ENCODE results near the gene NCOA5.

Gene NCOA5

DNA sequence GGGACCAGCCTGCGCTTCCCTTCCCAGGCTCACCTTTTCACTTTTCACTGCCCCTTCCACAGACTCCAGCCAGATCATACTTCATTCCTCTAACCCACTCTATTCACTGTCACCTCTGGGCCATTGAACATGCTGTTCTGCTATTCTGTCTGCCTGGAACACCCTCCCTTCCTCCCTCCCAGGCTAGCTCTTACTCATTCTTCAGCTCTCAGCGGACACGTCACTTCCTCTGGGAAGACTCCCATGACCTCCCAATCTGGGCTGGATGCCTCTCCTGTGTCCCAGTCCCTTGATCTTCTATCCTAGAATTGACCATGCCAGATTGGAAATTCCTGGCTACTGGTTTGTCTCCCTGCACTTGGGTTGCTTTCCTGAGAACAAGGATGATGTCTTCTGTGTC lies 55.7 kb downstream of the NCOA5 start:
- no peak for DNase-seq

- no peak for DNase-seq
Measured at GRCh38 chr20:46031701-46032254, 58.0 kb downstream of the NCOA5 start.

GRCh38 chr20:46031014-46031569 lies 58.7 kb downstream of the NCOA5 start:
- no peak for DNase-seq

DNA sequence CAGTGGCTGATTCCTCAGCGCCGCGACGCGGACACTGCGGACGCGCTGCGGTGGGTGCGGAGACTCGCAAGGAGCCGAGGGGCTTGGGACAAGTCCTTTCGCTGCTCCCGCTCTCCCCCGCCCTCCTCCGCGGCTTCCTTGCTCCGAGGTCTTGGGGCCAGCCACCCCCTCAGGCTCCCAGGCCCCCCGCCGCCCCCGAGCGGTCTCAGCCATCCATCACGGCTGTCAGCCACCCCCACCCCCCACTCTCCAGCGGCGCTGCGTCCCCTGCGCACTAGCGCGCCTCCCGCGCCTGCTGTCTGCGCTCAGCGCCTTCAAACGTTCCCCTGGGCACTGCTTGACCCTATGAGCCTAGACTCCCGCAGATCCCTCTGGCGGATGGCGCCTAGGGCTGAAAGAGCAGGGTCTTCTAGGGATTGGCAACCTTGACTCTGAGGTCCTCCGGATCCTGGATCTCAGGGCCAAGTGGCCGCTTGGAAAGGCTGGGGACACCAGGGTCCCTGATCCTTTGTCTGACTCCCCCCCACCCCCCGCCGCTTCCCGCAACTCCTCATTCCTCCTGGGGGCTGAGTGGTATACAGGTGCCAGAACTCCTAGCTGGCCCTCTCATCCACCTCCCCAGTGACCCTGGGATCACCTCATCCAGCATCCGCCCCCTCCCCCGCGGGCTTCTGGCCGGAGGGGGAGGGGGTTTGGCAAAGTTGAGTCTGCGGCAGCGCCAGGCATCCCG lies 59.3 kb downstream of the NCOA5 start:
- no peak for DNase-seq

DNA sequence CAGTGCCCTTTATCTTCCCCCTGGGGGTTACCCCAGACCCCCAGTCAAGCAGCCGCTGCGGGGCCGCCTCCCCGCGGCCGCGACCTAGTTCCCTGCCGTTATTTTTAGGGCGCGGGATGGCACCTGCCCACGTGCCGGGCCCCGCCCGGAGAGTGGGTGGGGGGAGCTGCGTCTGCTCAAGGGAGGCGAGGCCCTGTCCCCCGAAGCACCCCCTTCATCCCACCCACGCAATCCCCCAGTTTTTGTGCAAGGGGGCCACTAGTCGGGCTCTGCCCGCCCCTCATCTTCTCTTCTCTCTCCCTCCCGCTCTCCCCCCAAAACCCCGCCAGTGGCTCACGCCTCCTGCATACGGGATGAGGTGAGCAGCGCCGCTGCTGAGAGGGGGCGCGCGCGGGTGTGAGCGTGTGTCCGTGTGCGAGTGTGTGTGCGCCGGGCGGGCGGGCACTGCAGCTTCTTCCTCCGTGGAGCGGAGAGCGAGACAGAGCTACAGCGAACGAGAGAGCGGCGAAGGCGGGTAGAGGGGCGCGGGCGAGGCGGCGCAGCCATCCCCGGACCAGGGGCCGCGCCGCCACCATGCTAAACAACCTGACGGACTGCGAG lies 60.9 kb downstream of the NCOA5 start, which contains the start of gene SLC12A5:
Gene SLC12A5, plus strand, starts transcription at position 444 of the 600 bp plus-strand sequence. Its CDS starts 130 bp downstream, at position 574.
- DNase-seq = no peak

DNA sequence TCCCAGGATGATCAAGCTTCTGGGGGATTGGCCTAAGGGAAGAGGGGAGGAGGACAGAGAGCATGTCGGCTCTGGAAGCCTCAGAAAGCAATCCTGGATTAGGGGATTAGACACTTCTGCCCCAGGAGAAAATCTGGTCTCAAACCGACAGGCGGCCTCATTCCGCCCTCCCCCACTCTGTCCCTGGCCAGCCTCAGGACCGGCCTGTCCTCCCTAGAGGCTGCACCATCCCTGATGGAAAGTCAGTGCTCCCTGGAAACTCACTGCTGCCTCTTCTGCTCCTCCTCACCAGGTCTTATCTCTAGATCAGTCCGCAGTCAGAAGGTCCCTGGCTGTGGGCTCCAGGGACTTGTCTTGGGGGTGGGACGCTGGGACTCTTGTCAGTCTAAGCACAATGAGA lies 61.7 kb downstream of the NCOA5 start:
- no peak for DNase-seq

DNA sequence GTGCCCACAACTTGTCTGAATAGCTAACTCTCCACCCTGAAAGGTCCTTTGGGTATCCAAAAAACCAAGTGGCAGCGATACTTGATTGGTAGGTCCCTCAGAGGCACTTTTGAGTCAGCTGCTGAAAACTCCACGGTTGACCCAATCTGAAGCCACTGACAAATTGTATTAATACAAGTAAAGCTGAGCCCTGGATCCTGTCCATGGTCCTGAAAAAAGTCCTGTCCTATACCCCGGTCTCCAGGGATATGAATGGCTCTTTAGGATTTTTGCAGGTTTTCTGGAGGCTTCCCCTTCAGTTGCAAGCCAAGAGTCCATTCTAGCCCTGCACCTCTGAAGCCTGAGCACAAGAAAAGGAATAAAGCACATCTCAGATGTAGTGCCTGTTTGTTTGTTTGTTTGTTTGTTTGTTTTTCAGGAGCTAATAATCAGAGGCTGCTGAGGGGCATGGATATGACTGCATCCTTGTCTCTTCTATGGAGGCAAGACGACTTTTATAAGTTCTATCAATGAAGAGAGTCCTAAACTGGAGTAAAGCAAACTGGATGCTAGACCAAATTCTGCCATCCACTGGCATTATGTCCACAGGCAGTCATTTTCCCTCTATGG lies 62.4 kb downstream of the NCOA5 start:
- peak; percentile 44 for DNase-seq

GRCh38 chr20:46025376-46025783 lies 64.4 kb downstream of the NCOA5 start:
- no peak for DNase-seq

DNA sequence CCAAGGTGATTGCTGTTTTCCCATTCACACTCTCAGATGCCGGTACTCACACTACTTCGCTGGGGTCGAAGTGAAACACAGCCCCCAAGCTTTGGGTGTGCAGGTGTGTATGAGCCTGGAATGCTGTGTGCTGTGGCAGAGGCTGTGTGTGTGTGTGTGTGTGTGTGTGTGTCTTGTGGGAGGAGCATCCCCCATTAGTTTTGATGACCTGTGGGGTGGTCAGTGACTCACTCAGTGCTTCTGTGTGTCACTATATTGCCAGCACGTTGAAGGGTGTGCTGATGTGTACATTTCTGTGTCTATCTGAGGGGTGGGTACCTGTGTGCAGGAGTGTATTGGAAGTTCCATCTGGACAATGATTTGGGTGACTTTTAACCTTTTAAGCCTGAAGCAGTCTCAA lies 65.8 kb downstream of the NCOA5 start:
- DNase-seq = no peak

GRCh38 chr20:46023148-46023484 lies 66.6 kb downstream of the NCOA5 start:
- no peak for DNase-seq

- DNase-seq = peak; percentile 84
Measured at GRCh38 chr20:46022411-46023147, 67.2 kb downstream of the NCOA5 start.

DNA sequence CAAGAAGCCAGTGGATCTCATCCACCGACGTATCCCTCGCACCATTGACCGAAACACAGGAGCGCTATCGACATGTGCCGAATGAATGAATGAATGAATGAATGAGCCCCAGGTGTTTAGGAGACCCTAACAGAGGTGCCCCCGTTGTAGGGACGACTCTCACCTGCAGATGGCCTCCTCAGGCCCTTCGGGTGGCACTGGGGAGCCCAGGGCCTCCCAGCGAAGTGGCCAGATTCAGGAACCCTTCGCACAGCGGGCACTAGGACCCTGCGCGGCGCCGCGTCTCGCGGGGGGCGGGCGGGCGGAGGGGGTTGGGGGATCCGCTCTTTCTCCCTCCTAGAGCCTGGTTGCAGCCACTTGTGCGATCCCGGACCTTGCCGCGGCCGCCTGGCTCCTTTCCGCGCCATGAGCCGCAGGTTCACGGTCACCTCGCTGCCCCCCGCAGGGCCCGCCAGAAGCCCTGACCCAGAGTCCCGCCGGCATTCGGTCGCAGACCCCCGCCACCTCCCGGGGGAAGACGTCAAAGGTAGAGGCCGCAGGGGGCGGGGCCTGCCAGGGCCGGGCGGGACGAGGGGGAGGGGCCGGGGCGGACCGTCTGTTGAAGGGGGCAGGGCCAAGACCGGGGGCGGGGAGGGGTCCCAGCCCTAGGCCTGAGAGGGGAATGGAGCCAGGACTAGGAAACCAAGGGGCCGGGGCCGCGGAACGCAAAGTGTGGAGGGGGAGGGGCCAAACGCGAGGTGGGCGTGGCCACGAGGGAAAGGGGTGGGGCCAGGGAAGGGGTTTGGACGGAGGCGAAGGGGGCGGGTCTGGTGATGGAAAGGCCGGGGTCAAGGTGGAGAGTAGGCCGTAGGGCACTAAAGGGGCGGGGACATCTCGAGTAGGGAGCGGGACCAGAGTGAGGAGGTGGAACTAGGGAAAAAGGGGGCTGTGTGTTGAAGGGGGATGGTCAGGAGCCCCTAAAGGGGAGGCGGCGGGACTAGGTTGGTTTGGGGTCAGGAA lies 68.1 kb downstream of the NCOA5 start:
- peak; percentile 68 for DNase-seq

GRCh38 chr20:46020555-46020954 lies 69.2 kb downstream of the NCOA5 start:
- no peak for DNase-seq

DNA sequence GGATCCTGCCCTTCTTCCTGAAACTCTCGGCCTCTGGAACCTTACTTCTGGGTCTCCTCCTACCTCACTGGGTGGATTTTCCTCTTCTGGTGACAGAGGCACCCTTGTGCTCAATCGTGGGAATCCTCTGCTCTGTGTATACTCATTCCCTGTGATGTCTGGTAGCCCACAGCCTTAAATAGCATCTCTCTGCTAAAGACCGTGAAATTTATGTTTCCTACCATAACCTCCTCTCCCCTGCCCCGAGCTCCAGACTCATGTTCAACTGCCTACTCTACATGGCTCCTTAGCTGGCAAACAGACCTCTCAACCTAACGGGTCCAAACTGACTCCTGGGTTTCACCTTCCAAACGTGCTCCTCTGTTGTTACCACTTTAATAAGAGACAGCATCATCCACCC lies 71.2 kb downstream of the NCOA5 start:
- no peak for DNase-seq

GRCh38 chr20:46018112-46018511 lies 71.7 kb downstream of the NCOA5 start:
- DNase-seq = no peak

- no peak for DNase-seq
Measured at GRCh38 chr20:46017272-46017671, 72.5 kb downstream of the NCOA5 start.

GRCh38 chr20:46014517-46015396 lies 75.0 kb downstream of the NCOA5 start:
- DNase-seq = no peak

DNA sequence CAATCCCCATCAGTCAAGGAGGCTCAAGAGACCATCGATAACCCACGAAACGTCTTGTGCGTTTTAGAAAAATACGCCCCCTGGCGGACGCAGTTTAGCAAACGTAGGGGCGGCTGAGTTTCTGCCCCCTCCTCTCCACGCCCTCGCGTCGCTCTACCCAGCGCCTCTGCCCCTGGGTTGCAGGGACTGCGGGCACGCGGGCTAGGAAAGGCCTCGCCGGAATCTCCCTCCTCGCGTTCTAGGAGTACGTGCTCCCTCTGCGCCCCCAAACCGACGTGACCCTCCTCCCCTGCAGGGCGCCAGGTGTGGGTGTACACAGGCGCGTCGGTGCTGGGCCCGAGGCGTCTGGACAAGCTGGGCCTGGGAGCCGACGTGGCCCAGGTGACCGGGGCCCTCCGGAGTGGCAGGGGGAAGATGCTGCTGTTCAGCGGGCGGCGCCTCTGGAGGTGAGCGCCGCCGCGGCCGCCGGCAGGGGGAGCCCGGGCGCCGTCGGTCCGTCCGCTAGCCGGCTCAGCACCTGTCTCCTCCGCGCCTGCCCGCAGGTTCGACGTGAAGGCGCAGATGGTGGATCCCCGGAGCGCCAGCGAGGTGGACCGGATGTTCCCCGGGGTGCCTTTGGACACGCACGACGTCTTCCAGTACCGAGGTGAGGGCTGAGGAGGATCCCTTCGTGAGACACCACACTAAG lies 75.8 kb downstream of the NCOA5 start:
- DNase-seq = peak; percentile 79

DNA sequence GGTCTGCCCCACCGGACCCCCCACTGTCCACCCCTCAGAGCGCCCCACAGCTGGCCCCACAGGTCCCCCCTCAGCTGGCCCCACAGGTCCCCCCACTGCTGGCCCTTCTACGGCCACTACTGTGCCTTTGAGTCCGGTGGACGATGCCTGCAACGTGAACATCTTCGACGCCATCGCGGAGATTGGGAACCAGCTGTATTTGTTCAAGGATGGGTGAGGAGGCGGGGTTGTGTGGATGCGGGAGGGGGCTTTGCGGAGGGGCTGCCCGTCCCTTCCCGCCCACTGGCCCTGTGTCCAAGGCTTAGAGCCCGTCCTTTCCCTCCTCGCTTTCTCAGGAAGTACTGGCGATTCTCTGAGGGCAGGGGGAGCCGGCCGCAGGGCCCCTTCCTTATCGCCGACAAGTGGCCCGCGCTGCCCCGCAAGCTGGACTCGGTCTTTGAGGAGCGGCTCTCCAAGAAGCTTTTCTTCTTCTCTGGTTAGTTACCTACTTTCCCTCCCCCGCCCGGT lies 76.4 kb downstream of the NCOA5 start:
- DNase-seq = no peak

GRCh38 chr20:46012921-46013320 lies 76.8 kb downstream of the NCOA5 start:
- no peak for DNase-seq
